ENCODE data around the gene PDIA3. TPM values are rescaled to one million over a fixed set of nuclear protein-coding genes. Genes with fewer than 3 reads are reported as not detected.

The PDIA3 gene
- total RNA-seq, 1 experiment from 2014 or later = 538 TPM

GRCh38 chr15:43777267-43777914 is 31.2 kb downstream of the PDIA3 start:
- in situ Hi-C loops (cut with HindIII; ENCODE audit: low pct_unique_long_range_greater_than_20kb, low sequenced_read_pairs) (no loop called here), intact Hi-C loops (cut with micrococcal nuclease; ENCODE audit: unreplicated experiment) (no loop called here)
- no peaks in the 10 kb centered on the region for H3K27me3 ChIP-seq (ENCODE audit: control insufficient read depth, insufficient read depth, low read length)
- DNase-seq (ENCODE audit: low read depth, low spot score) (peak; percentile 66), ATAC-seq (peak; percentile 88)
- POLR2A ChIA-PET = interaction anchor here (0.6 to 1.3 kb wide), 4 partner anchors 9 to 31 kb away, joined by 4 to 8 read pairs (median 5); partner anchors contain the start of gene PDIA3
- H3K9me3 ChIP-seq (ENCODE audit: control insufficient read depth, insufficient read depth, low read depth, low read length) = no peaks in the 10 kb centered on the region
- peak overlapping the region; percentile 74 to 92 for H3K4me3 ChIP-seq (ENCODE audit: low read depth in 2 of 2, low read length in 2 of 2)
- CTCF ChIA-PET = interaction anchor here (0.5 to 0.9 kb wide), 5 partner anchors 8 to 549 kb away, joined by 4 to 7 read pairs (median 5); no protein-coding TSS in a partner anchor
- TF ChIP-seq CTCF (IDR thresholded peaks at IDR 0.05) (peak; percentile 95), TCF7L2 (IDR thresholded peaks at IDR 0.05; ENCODE audit: low read depth, low read length) (no peak; the same call in 1 of the 2 replicates), REST (IDR thresholded peaks at IDR 0.05; ENCODE audit: insufficient read depth in 1 of 2, low read depth in 2 of 2, low read length in 1 of 2) (no peak), POLR2AphosphoS5 (IDR thresholded peaks at IDR 0.05; ENCODE audit: low read depth, low read length) (no peak)
- BruUV-seq (replicated peaks) = TSS peak; percentile 68
- peak overlapping the region; percentile 88 for H3K27ac ChIP-seq (ENCODE audit: low read length)
- 0 out of 2 replicates have a peak, but pooled peaks cover 3% of the 10 kb centered on the region for H3K4me1 ChIP-seq (ENCODE audit: control insufficient read depth, insufficient read depth, low read length)
- no peaks in the 10 kb centered on the region; the same call in 1 of the 2 replicates for H3K36me3 ChIP-seq (ENCODE audit: control insufficient read depth, insufficient read depth, low read length)

GRCh38 chr15:43779016-43779415 is 32.8 kb downstream of the PDIA3 start:
- ATAC-seq (no peak), DNase-seq (ENCODE audit: low read depth, low spot score) (no peak)
- intact Hi-C loops (cut with micrococcal nuclease; ENCODE audit: unreplicated experiment) = no loop called here
- no TSS peak for BruUV-seq (replicated peaks)
- in situ Hi-C loops (cut with HindIII; ENCODE audit: low pct_unique_long_range_greater_than_20kb, low sequenced_read_pairs) = no loop called here
- Histone ChIP-seq H3K36me3 (ENCODE audit: control insufficient read depth, insufficient read depth, low read length) (no peaks in the 10 kb centered on the region), H3K4me1 (ENCODE audit: control insufficient read depth, insufficient read depth, low read length) (0 out of 2 replicates have a peak, but pooled peaks cover 3% of the 10 kb centered on the region), H3K9me3 (ENCODE audit: control insufficient read depth, insufficient read depth, low read depth, low read length) (no peaks in the 10 kb centered on the region), H3K27me3 (ENCODE audit: control insufficient read depth, insufficient read depth, low read length) (no peaks in the 10 kb centered on the region), H3K27ac (ENCODE audit: low read length) (no peak overlapping the region), H3K4me3 (ENCODE audit: low read depth in 2 of 2, low read length in 2 of 2) (no peak overlapping the region)
- ChIA-PET CTCF (no interaction called here), POLR2A (no interaction called here)
- TF ChIP-seq POLR2AphosphoS5 (IDR thresholded peaks at IDR 0.05; ENCODE audit: low read depth, low read length) = no peak
- no peak for TF ChIP-seq REST (IDR thresholded peaks at IDR 0.05; ENCODE audit: insufficient read depth in 1 of 2, low read depth in 2 of 2, low read length in 1 of 2)
- no peak for TF ChIP-seq SIN3A (IDR thresholded peaks at IDR 0.05; ENCODE audit: borderline replicate concordance, insufficient read depth, low read depth, low read length)
- TF ChIP-seq CTCF (IDR thresholded peaks at IDR 0.05) = no peak
- TF ChIP-seq TCF7L2 (IDR thresholded peaks at IDR 0.05; ENCODE audit: low read depth, low read length) = no peak

Data from Panc1 (cell line).